ENCODE measurements around the gene ATG10. TPM values are rescaled to one million over a fixed set of nuclear protein-coding genes. Genes with fewer than 3 reads are reported as not detected.

Gene ATG10
- total RNA-seq, 1 experiment from 2014 or later = 7.6 TPM

GRCh38 chr5:82291420-82291819, 319.6 kb downstream of the ATG10 start:
- no peak overlapping the region for H3K14ac ChIP-seq (ENCODE audit: insufficient read depth, low read length)
- no peak overlapping the region for H3K4me2 ChIP-seq (ENCODE audit: insufficient read depth, insufficient read length, low read length)

More at GRCh38 chr5:82291420-82291819, 319.6 kb downstream of the ATG10 start:
- Histone ChIP-seq H3K9ac (ENCODE audit: extremely low read depth, insufficient read length, low read length) (no peak overlapping the region), H2AK5ac (ENCODE audit: insufficient read length, low read length) (no peak overlapping the region), H3K9me3 (ENCODE audit: control insufficient read depth, low read depth, low read length) (no peaks in the 10 kb centered on the region), H3K23me2 (ENCODE audit: insufficient read length, low read depth, low read length, poor library complexity, severe bottlenecking) (no peaks in the 10 kb centered on the region), H4K5ac (ENCODE audit: insufficient read length, low read depth, low read length) (no peak overlapping the region), H2BK12ac (ENCODE audit: insufficient read length, low read depth, low read length) (no peak overlapping the region), H2BK20ac (ENCODE audit: low read depth, low read length, poor library complexity, severe bottlenecking) (no peak overlapping the region), H4K91ac (ENCODE audit: insufficient read length, low read depth, low read length) (no peak overlapping the region), H2BK120ac (ENCODE audit: low read depth, low read length, poor library complexity, severe bottlenecking) (no peak overlapping the region), H3K27me3 (ENCODE audit: insufficient read depth, low read length) (no peaks in the 10 kb centered on the region; the same call in 1 of the 2 replicates), H3K18ac (ENCODE audit: insufficient read length, low read depth, low read length) (no peak overlapping the region), H3K56ac (ENCODE audit: insufficient read length, low read depth, low read length) (no peak overlapping the region), H3K79me2 (ENCODE audit: insufficient read depth, low read length) (no peaks in the 10 kb centered on the region), H4K8ac (replicated peaks; ENCODE audit: insufficient read length, low read depth, low read length) (no peak overlapping the region), H3T11ph (ENCODE audit: low read length) (no peak overlapping the region), H3K27ac (ENCODE audit: insufficient read length, low read depth, low read length) (no peak overlapping the region), H2BK15ac (ENCODE audit: low read depth, low read length) (no peak overlapping the region), H4K20me1 (ENCODE audit: control insufficient read depth, insufficient read depth, insufficient read length) (no peaks in the 10 kb centered on the region), H2AFZ (ENCODE audit: low read length) (no peak overlapping the region), H3K4ac (ENCODE audit: low read depth, low read length) (no peak overlapping the region), H2BK5ac (ENCODE audit: insufficient read length, low read length) (no peak overlapping the region), H3K4me1 (ENCODE audit: insufficient read depth, low read length) (peaks cover 4% of the 10 kb centered on the region; the same call in 1 of the 2 replicates), H3K79me1 (ENCODE audit: insufficient read depth, low read depth, low read length, poor library complexity, severe bottlenecking) (no peaks in the 10 kb centered on the region), H3K23ac (ENCODE audit: insufficient read length, low read depth, low read length) (no peak overlapping the region)
- TF ChIP-seq, protein P1, sequence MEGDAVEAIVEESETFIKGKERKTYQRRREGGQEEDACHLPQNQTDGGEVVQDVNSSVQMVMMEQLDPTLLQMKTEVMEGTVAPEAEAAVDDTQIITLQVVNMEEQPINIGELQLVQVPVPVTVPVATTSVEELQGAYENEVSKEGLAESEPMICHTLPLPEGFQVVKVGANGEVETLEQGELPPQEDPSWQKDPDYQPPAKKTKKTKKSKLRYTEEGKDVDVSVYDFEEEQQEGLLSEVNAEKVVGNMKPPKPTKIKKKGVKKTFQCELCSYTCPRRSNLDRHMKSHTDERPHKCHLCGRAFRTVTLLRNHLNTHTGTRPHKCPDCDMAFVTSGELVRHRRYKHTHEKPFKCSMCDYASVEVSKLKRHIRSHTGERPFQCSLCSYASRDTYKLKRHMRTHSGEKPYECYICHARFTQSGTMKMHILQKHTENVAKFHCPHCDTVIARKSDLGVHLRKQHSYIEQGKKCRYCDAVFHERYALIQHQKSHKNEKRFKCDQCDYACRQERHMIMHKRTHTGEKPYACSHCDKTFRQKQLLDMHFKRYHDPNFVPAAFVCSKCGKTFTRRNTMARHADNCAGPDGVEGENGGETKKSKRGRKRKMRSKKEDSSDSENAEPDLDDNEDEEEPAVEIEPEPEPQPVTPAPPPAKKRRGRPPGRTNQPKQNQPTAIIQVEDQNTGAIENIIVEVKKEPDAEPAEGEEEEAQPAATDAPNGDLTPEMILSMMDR (conservative IDR thresholded peaks at IDR 0.05) = no peak
- Mint-ChIP-seq H3K9me3 (no peaks in the 10 kb centered on the region; a peak in 1 of 5 replicates), H3K27ac (0 out of 7 replicates have a peak overlapping the region, but pooled peaks of 1 of the 3 experiments have one; percentile 53), H3K27me3 (ENCODE audit: low read depth) (peaks cover 2% of the 10 kb centered on the region; the same call in 1 of the 2 replicates), H3K4me1 (peaks cover 58 to 63% of the 10 kb centered on the region in 2 experiments), H3K4me3 (no peak overlapping the region), H3K36me3 (ENCODE audit: insufficient read depth in 1 of 3, low read depth in 3 of 3) (no peaks in the 10 kb centered on the region)
- WGBS (ENCODE audit: extremely low coverage, insufficient read length, low lambda C conversion rate) = no CpG with 5 or more reads among the region's 2 CpGs
- DNase-seq = no peak

Data from H9 (cell line).